Nephron (organoid): ENCODE results near the gene IL3.

Source experiments
- H3K27ac Mint-ChIP-seq, 3 experiments: 2 replicates each; pipeline ENCODE4 v1.8.0; 2020; ENCODE audit warnings: mixed read lengths in 3 of 3, mild to moderate bottlenecking in 2 of 3, moderate library complexity in 1 of 3
- H3K27me3 Mint-ChIP-seq: 2 replicates; pipeline ENCODE4 v1.8.0; 2021; ENCODE audit warnings: low read depth, mild to moderate bottlenecking, moderate library complexity, mixed read lengths
- H3K36me3 Mint-ChIP-seq: 2 replicates; pipeline ENCODE4 v1.8.0; 2020; ENCODE audit warnings: low read depth, mixed read lengths
- H3K4me1 Mint-ChIP-seq: 2 replicates; pipeline ENCODE4 v1.8.0; 2020; ENCODE audit warnings: mixed read lengths
- H3K4me3 Mint-ChIP-seq, 3 experiments: 2 replicates each; pipeline ENCODE4 v1.8.0; 2020; ENCODE audit warnings: mild to moderate bottlenecking in 3 of 3, mixed read lengths in 3 of 3, moderate library complexity in 2 of 3
- H3K9me3 Mint-ChIP-seq: 2 replicates; pipeline ENCODE4 v1.8.0; 2020; ENCODE audit warnings: mixed read lengths
- TF ChIP-seq, protein P1 (sequence below), 3 experiments: fragments of 200-600 bp; sonication (generic); IDR thresholded peaks; one replicate each; pipeline ENCODE4 v1.5.0; 2021; ENCODE audit warnings: antibody characterized with exemption in 3 of 3; ENCODE audit not compliant: unreplicated experiment in 3 of 3

The IL3 gene

GRCh38 chr5:132053483-132053882, 7.0 kb upstream of the IL3 start:
- no peaks in the 10 kb centered on the region for H3K36me3 Mint-ChIP-seq
- no peak overlapping the region for H3K27ac Mint-ChIP-seq
- H3K27me3 Mint-ChIP-seq = peaks cover 8% of the 10 kb centered on the region
- H3K4me3 Mint-ChIP-seq = no peak overlapping the region
- no peaks in the 10 kb centered on the region for H3K4me1 Mint-ChIP-seq
- TF ChIP-seq, protein P1, sequence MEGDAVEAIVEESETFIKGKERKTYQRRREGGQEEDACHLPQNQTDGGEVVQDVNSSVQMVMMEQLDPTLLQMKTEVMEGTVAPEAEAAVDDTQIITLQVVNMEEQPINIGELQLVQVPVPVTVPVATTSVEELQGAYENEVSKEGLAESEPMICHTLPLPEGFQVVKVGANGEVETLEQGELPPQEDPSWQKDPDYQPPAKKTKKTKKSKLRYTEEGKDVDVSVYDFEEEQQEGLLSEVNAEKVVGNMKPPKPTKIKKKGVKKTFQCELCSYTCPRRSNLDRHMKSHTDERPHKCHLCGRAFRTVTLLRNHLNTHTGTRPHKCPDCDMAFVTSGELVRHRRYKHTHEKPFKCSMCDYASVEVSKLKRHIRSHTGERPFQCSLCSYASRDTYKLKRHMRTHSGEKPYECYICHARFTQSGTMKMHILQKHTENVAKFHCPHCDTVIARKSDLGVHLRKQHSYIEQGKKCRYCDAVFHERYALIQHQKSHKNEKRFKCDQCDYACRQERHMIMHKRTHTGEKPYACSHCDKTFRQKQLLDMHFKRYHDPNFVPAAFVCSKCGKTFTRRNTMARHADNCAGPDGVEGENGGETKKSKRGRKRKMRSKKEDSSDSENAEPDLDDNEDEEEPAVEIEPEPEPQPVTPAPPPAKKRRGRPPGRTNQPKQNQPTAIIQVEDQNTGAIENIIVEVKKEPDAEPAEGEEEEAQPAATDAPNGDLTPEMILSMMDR (IDR thresholded peaks at IDR 0.05; ENCODE audit: unreplicated experiment in 3 of 3) = no peak
- H3K9me3 Mint-ChIP-seq = no peaks in the 10 kb centered on the region

- Mint-ChIP-seq H3K27me3 (peaks cover 5% of the 10 kb centered on the region), H3K4me3 (no peak overlapping the region), H3K36me3 (no peaks in the 10 kb centered on the region), H3K4me1 (no peaks in the 10 kb centered on the region), H3K9me3 (no peaks in the 10 kb centered on the region), H3K27ac (no peak overlapping the region)
- TF ChIP-seq, protein P1 (IDR thresholded peaks at IDR 0.05; ENCODE audit: unreplicated experiment in 3 of 3) = no peak
These were observed 6.3 kb upstream of the IL3 start for GRCh38 chr5:132054031-132054696.

DNA sequence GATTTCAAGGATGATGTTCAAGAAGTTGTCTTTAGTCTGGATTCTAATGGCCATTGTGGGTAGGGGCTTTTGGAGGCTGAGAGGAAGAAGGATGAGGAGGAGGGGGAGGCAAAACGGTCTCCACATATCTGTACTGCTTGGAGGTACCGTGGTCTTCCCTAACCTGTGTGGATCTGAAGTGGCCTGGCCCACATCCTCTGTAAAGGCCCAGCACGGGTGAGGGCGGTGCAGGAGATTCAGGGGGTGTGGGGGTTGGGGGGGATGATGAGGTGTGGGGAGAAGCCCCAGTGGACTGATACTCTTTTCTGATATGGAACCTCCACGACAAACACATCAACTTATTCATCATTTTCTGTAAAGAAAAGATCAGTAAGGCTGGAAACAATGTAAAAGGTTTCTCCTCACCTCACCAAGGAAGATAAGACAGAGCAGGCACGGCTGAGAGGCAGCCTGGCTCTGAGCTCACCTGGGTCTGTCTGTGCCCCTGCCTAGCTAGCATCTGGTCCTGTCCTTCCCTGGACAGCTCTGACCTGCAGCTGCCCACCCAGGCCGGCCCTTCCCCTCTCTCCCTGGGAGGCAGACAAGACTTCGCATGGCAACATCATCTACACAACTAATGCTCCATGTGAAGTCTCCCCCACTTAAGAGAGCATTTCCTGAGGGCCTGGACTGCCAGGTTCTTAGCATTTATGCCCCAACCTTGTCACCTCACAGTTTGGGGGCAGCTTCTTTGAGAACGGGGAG, 5.6 kb upstream of the IL3 start:
- Mint-ChIP-seq H3K27me3 (peaks cover 8% of the 10 kb centered on the region), H3K9me3 (no peaks in the 10 kb centered on the region), H3K4me1 (no peaks in the 10 kb centered on the region), H3K4me3 (no peak overlapping the region), H3K27ac (no peak overlapping the region), H3K36me3 (no peaks in the 10 kb centered on the region)
- TF ChIP-seq, protein P1 (IDR thresholded peaks at IDR 0.05; ENCODE audit: unreplicated experiment in 3 of 3) = no peak

- H3K27me3 Mint-ChIP-seq = peaks cover 8% of the 10 kb centered on the region
- H3K4me1 Mint-ChIP-seq = no peaks in the 10 kb centered on the region
- no peaks in the 10 kb centered on the region for H3K36me3 Mint-ChIP-seq
- H3K9me3 Mint-ChIP-seq = no peaks in the 10 kb centered on the region
- TF ChIP-seq, protein P1 (IDR thresholded peaks at IDR 0.05; ENCODE audit: unreplicated experiment in 3 of 3) = no peak
- H3K4me3 Mint-ChIP-seq = no peak overlapping the region
- no peak overlapping the region for H3K27ac Mint-ChIP-seq
These were observed 5.0 kb upstream of the IL3 start for GRCh38 chr5:132055441-132055807.

GRCh38 chr5:132055808-132056609, 4.4 kb upstream of the IL3 start:
- Mint-ChIP-seq H3K9me3 (no peaks in the 10 kb centered on the region), H3K4me1 (no peaks in the 10 kb centered on the region), H3K36me3 (no peaks in the 10 kb centered on the region), H3K27ac (no peak overlapping the region), H3K27me3 (peaks cover 12% of the 10 kb centered on the region), H3K4me3 (no peak overlapping the region)
- TF ChIP-seq, protein P1 (IDR thresholded peaks at IDR 0.05; ENCODE audit: unreplicated experiment in 3 of 3) = no peak
